ENCODE results near the gene DPP7.

The DPP7 gene

DNA sequence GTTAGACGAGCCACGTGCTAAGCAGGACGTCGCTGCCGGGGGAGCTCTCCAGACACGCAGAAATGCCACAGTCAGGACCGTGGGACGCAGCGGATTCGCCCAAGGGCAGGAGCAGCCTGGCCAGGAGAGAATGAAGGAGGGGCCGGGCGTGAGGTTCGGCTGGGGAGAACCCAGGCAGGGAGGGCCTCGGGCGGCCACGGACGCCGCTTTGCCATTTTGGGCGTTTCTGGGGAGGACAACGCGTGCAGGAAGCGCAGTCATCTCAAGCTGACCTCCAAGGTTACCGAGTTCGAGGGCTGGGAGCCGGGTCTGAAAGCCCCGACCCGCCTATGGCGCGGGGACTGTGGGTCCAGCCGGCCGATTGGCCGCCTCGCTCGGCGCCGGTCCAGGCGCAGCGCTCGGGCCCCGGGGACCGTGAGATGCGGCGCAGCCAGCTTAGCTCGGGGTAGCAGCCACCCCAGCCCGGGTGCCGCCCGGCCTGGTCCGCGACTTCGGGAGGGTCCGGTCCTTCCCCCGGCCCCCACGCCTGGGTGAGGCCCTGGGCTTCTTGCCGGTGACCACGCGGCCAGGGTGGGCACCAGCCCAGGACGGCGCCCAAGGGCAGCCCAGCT lies 28.5 kb downstream of the DPP7 start:
- DNase-seq, result no peak

- DNase-seq, result no peak
These were observed 30.0 kb downstream of the DPP7 start for GRCh38 chr9:137084526-137084925.

DNA sequence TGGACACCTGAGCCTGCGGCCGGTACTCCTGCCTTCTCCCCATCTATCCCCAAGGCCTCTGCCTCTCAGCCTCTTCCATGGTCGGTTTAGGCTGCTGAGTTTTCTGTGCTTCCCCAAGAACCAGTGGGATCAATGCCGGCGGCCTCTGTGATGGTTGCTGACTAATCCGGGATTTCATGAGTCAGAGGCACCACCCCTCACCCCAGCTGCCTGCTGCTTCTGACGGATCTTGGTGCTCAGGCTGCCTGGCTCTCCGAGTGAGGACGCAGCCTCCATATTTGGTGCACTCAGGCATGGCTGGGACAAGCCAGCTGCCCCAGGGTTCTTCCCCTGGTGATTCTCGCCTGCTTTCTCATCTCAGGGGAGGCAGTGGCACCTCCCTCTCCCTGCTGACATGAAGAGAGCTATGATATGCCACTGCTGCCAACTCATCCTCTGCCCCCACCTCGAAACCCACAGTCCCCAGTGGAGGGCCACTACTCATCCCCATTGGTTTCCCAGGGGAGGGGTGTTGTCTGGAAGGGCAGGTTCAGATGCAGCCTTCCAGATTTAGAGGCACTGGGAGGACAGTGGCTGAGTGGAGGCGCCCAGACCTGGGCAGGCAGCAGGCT lies 31.0 kb downstream of the DPP7 start:
- DNase-seq, result no peak

DNA sequence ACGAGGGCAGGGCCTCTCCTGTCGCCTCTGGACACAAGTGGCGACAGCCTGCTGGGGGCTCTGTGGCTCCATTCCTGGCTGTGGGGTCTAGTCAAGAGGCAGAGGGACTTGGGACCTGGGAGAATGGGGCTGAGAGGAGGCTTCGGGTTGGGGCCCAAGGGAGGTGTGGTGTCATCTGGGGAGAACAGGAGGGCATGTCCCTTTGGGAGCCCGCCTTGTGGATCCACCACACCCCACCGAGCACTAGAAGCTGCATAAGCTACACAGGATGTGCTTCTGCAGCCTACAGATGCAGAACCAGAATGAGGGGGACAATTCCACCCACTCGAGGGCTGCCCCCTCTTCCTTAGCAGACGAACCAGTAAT lies 31.6 kb downstream of the DPP7 start:
- DNase-seq, result no peak

- no peak for DNase-seq
These were observed 32.2 kb downstream of the DPP7 start for GRCh38 chr9:137082222-137082924.

DNA sequence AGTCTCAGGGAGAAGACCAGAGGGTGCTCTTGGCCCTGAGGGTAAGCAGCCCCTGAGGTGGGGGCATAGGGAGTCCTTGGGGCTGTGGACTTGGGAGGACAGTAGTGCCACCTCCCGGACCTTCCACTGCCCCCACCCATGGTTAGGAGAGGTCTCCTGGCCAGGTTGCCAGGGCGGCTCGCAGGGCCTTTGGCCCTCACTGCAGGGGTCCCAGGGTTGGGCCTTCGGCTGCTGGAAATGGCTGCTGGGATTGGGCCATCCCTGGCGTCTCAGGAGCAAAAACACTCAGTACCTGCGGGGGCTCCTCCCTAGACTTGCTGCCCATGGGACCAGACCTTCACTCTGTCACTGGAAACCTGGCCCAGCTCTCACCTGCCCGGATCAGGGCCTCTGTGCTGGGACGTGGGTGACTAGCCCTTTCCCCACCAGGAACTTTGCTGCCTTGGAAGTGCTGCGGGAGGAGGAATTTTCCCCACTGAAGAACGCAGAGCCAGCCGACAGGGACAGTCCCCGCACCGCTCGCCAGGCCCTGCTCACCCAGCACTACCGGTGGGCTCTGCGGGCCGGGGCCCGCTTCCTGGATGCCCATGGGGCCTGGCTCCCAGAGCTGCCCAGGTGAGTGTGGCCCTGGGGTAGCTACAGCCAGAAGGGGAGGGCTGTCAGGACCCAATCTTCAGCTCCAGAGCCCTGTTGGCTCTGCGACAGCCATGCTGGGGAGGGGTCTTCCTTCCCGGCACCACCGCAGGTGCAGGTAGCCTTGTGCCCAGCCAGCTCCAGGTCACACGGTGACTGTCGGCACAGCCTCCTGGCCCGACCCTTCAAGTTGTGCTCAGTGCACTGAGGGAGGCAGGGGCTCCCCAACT lies 34.0 kb downstream of the DPP7 start:
- no peak for DNase-seq

DNA sequence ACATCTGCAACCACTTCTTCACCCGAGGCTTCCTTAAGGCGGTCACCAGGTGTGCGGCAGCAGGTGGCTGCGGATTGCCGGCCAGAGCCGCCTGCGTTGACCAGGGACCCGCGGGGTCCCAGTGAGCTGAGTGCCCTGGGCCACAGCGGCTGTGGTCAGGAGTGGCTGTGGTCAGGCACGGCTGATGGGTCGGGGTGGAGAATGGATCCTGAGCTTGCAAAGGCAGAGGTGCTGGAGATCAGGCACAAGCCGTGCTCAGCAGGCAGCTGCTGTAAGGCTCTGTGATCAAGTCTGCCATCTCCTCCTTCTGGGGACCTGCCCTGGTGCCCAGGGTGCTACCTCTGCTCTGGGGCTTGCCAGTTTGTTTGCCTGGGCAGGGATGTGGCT lies 35.1 kb downstream of the DPP7 start:
- DNase-seq, result no peak

- DNase-seq, result no peak
These were observed 35.7 kb downstream of the DPP7 start for GRCh38 chr9:137078701-137079400.

DNA sequence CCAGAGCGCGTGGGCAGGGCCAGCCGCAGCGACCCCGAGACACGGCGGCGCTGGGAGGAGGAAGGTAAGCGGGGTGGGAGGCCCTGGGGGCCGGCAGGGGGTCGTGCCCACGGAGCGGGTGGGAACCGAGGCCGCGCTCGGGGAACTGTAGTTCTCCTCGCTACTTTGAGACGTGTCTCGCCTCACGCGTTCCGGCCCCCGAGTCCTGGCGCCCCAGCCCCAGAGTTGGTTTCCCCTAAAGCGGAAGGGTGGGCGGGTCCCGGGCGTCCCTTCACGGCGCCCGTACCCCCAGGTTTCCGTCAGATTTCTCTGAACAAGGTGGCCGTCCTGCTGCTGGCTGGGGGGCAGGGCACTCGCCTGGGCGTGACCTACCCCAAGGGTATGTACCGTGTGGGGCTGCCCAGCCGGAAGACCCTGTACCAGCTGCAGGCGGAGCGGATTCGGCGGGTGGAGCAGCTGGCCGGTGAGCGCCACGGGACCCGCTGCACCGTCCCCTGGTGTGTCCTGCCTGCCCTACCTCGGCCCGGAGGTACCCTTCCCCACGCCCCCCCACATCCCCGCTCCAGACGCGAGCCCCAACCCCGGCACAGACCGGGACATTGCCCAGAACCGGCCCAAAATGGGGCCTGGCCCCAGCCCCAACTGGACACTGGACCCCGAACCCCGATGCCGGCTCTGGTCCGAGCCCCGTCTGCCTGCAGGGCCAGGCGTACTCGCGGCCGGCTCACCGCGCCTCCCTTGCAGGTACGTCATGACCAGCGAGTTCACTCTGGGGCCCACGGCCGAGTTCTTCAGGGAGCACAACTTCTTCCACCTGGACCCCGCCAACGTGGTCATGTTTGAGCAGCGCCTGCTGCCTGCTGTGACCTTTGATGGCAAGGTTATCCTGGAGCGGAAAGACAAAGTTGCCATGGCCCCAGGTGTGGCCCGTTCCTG lies 36.5 kb downstream of the DPP7 start:
- DNase-seq, result no peak

DNA sequence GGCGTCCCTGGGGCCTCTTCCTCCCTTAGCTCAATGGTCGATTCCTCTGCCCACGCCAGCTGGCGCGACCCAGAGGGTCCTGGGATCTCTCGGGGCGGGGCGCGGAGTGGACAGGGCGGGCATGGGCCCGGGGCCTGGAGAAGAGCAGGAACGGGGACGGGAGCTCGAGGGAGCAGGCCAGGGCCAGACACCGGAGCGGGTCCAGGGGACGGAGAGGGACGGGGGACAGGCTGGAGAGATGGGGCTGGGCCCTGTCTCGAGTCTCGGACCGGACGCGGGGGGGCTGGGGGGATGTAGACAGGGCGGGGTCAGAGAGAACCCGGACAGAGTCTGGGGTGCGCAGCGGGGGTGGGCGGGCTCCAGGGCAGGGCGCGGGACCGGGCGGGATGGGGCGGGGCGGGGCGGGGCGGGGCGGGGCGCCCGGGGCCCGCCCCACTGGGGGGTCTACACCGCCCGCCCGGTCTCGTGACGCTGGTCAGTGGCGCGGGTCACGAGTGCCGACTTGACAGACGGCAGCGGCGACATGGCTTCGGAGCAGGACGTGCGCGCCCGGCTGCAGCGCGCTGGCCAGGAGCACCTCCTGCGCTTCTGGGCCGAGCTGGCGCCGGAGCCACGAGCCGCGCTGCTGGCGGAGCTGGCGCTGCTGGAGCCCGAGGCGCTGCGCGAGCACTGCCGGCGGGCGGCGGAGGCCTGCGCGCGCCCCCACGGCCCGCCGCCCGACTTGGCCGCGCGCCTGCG lies 37.4 kb downstream of the DPP7 start, which contains the start of gene UAP1L1:
TSS of gene UAP1L1 (plus strand) at position 508 of the 738 bp plus-strand sequence. CDS start at position 524, 16 bp downstream.
- no peak for DNase-seq

DNA sequence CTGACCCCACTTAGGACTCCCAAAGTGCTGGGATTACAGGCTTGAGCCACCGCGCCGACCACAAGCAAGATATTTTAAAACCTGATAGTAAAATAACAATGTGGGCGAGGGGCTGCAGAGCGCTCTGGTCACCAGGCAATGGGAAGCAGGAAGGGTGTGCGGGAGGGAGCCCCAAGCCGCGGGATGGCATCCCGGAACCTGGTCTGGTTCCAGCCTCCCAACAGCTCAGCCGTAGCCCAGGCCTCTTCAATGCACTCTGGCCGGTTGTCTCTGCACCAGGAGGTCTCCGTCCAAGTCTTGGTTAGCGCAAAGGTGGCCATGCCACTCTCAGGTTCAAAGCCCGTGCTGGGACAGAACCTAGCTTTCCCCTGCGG lies 37.9 kb downstream of the DPP7 start:
- no peak for DNase-seq

GRCh38 chr9:137075275-137075775 lies 39.2 kb downstream of the DPP7 start:
- DNase-seq, result no peak

GRCh38 chr9:137074657-137075274 lies 39.8 kb downstream of the DPP7 start:
- DNase-seq, result no peak

DNA sequence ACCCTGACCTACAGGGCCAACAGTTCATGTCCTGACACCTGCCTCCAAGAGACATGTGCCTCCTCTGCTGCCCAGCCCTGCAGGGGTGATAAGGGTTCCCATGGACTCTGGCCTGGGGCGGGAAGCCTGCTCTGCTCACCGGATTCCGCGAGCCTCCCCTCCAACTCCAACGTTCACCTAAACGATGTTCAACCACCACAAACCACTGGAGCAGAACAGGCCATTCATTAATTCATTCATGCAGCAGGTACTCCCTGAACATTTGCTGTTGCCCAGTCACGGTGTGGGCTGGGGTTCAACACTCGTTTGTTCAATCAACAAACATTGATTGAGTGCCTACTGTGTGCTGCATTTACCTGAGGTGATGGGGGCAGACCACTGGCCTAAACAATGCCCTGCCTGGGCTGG lies 40.5 kb downstream of the DPP7 start:
- DNase-seq, result no peak

DNA sequence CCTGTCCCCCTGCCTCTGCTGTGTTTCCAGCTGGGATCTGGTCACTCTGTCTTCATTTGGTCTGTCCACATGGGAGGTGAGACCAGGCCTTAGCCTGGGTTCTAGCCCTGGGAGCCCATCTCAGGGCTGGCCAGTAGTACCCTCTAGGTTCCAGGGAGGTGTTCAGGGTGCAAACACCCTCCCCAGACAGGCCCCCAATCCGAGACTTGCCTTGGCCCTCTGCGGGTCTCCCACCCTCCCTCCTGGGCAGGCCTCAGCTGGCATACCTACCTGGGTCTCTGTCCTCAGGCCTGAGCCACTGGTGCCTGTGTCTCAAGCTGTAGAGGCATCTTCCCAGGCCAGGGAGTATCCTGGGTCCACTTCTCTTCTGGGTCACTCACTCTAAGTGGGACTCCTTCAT lies 43.3 kb downstream of the DPP7 start:
- no peak for DNase-seq

DNA sequence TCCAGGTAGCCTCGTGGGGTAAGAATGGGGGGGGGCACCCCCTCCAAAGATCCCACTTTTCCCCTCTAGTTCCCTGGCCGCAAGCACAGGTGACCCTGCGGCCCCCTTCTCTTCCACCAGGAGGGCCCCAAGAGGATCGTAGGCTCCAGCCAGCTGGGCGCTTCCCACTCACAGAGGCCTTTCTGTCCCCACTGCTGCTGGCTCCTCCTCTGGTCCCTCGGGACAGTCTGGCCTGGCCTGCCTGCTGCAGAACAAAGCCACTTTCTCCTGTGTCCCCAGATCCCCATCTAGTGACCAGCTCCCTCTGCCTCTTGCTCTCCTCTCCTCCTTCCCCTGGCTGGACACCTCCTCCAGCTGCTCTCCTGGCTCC lies 43.6 kb downstream of the DPP7 start:
- DNase-seq, result peak; percentile 48

DNA sequence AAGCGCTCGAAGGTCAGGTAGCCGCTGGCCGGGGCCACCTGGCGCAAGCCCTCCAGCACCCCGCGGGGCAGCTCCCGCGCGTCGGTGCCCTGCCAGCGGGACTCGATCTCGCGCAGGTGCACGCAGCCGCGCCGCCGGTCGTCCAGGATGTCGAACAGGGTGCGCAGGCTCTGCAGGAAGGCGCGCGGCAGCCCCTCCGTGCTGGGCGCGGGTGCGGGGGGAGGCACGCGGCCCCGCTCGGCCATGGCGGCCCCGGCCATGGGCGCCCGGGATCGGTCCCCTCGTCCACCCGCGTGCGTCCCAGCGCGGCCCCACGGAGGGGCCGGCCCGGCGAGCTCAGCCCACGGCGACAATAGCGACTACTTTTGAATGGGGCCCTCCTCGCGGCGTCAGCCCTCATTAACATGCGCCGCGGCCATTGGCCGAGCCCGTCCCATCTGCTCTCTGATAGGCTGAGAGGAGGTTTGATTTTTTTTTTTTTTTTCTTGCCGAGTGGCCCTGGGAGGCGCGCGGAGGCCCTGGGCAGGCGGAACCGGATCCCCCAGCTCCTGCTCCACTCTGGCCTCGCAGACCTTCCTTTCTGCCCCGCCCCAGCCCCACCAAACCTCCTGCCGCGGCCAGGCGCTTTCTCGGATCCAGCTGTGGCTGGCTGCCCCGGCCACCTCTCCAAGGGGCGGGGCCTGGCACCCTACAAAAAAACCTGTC lies 44.2 kb downstream of the DPP7 start, which contains the start of gene SAPCD2:
TSS of gene SAPCD2 (minus strand) at position 357 of the 705 bp plus-strand sequence. CDS start at position 260, 97 bp downstream.
- DNase-seq, result peak; percentile 94

- DNase-seq, result no peak
These were observed 44.9 kb downstream of the DPP7 start for GRCh38 chr9:137069508-137070091.
